ENCODE measurements around the gene PDGFC.
"Not testable (repeated sequence)": the region's sequence is repeated elsewhere in the genome, so short reads cannot be mapped to it uniquely, and the experiment has no call there.

The PDGFC gene

GRCh38 chr4:156950948-156951347 lies 20.7 kb downstream of the PDGFC start:
- no peak for TF ChIP-seq ZNF274 (IDR thresholded peaks at IDR 0.05; ENCODE audit: low read depth, low read length)
- H3K4me3 ChIP-seq (ENCODE audit: low read length), result no peak overlapping the region

DNA sequence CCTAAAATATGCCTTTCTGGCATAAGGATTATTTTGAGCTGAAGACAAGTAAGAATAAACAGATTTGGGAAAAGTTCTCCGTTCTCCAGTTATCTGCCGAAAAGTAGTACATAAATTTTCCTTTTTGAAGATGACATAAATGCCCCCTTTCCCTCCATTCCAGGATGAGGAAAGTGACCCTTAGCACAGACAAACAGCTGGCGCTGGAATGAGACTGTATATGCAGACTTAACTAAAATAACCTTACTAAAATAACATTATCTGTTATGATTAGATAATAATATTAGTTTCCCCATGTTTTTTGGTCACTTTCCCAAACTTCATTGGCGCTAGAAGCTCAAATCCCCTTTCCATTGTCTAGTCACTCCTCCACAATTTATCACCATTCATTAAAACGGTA lies 21.5 kb downstream of the PDGFC start:
- no peak for TF ChIP-seq ZNF274 (IDR thresholded peaks at IDR 0.05; ENCODE audit: low read depth, low read length)
- no peak overlapping the region for H3K4me3 ChIP-seq (ENCODE audit: low read length)

DNA sequence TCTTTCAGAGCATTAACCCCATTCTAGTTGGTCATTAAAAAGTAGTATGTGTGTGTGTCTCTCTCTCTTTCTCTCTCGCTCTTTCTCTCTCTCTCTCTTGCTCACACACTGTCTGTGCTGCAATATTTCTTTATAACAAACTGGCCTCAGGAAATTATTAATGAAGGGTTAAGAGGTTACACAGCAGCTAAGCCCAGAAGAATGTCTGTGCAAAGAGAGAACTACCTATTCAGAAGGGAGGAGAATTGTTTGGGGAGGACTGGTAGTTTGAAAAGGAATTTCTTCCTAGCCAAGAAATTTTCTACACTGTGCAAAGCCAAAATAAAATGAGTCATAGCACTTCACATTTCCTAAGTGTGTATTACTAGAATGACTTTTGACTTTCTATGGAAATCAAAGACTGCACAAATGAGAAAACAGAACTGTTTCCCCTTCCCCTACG lies 22.2 kb downstream of the PDGFC start:
- no peak for TF ChIP-seq ZNF274 (IDR thresholded peaks at IDR 0.05; ENCODE audit: low read depth, low read length)
- no peak overlapping the region for H3K4me3 ChIP-seq (ENCODE audit: low read length)

DNA sequence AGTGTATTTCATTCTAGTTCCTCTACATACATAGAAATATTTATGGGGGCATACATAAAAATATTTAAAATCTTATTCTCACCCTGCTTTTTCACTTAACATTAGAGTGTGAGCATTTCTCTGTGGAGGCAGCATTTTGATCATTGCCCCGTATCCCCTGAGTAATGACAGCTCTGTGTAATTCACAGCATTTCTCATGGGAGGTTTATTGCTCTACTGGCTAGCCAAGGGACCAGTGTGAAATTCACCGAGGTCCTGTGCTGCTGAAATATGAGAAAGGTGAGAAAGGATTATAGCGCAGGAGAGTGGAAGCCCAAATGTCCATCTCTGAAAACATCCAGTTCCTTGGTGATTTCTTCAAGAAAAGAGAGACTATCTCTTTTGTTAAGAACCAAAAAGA lies 22.9 kb downstream of the PDGFC start:
- H3K4me3 ChIP-seq (ENCODE audit: low read length), result no peak overlapping the region
- no peak for TF ChIP-seq ZNF274 (IDR thresholded peaks at IDR 0.05; ENCODE audit: low read depth, low read length)

DNA sequence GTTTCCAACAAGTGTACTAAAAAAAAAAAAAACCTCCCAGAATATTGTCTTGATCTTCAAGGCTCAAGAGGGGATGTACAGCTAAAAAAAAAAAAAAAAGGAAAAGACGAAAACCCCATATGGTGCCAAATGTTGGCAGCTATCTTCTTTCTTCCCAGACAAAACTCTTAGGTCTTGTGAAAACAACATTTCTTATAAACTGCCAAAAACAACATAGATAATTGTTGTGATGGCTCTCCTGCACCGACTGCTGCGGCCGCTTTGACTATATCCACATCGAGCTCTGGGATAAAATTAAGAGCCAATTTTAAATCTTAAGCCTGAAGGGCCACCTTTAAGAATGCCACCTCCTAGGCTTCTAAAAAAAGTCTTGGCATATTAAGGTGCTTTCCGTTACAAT lies 23.5 kb downstream of the PDGFC start:
- H3K4me3 ChIP-seq (ENCODE audit: low read length), result no peak overlapping the region
- TF ChIP-seq ZNF274 (IDR thresholded peaks at IDR 0.05; ENCODE audit: low read depth, low read length), result no peak

GRCh38 chr4:156946516-156947424 lies 24.8 kb downstream of the PDGFC start:
- TF ChIP-seq ZNF274 (IDR thresholded peaks at IDR 0.05; ENCODE audit: low read depth, low read length), result no peak
- no peak overlapping the region for H3K4me3 ChIP-seq (ENCODE audit: low read length)

GRCh38 chr4:156945532-156945931 lies 26.1 kb downstream of the PDGFC start:
- H3K4me3 ChIP-seq (ENCODE audit: low read length), result no peak overlapping the region
- TF ChIP-seq ZNF274 (IDR thresholded peaks at IDR 0.05; ENCODE audit: low read depth, low read length), result no peak

- TF ChIP-seq ZNF274 (IDR thresholded peaks at IDR 0.05; ENCODE audit: low read depth, low read length), result no peak
Measured at GRCh38 chr4:156942991-156943390, 28.6 kb downstream of the PDGFC start.

DNA sequence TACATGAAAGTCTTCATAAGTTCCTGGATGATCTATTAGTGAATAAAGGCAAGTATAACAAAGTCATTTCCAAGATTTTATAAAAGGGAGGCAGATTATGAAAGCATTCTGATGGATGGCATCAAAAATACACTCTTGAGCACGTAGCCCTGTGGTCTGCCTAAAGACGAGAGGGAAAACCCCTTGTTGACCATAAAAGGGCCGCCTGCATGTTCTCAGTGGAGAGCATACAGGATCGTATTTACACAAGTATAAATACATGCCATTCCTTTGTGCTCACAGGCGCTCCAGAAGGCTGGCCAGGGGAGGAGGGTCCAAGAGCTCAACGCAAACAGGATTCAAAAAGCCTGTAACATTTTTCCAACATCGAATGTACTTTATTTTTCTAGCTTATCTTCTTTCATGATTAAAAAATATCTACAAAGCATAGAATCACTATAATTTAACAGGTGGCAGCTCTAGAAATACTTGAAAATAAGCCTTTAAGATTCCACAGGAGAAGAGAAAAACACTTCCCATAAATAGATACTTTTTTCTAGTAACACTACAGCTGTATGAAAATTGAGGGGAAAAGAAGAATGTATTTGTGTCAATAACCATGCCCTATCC lies 29.6 kb downstream of the PDGFC start:
- H3K4me3 ChIP-seq (ENCODE audit: low read length), result no peak overlapping the region
- no peak for TF ChIP-seq ZNF274 (IDR thresholded peaks at IDR 0.05; ENCODE audit: low read depth, low read length)

More at GRCh38 chr4:156942991-156943390, 28.6 kb downstream of the PDGFC start:
- H3K4me3 ChIP-seq (ENCODE audit: low read length), result no peak overlapping the region

- no peak for TF ChIP-seq ZNF274 (IDR thresholded peaks at IDR 0.05; ENCODE audit: low read depth, low read length)
- H3K4me3 ChIP-seq (ENCODE audit: low read length), result no peak overlapping the region
Measured at GRCh38 chr4:156939801-156940200, 31.8 kb downstream of the PDGFC start.

GRCh38 chr4:156939139-156939538 lies 32.5 kb downstream of the PDGFC start:
- no peak for TF ChIP-seq ZNF274 (IDR thresholded peaks at IDR 0.05; ENCODE audit: low read depth, low read length)
- H3K4me3 ChIP-seq (ENCODE audit: low read length), result no peak overlapping the region

GRCh38 chr4:156934259-156934635 lies 37.4 kb downstream of the PDGFC start:
- TF ChIP-seq ZNF274 (IDR thresholded peaks at IDR 0.05; ENCODE audit: low read depth, low read length), result no peak

GRCh38 chr4:156933633-156934258 lies 37.9 kb downstream of the PDGFC start:
- no peak overlapping the region for H3K4me3 ChIP-seq (ENCODE audit: low read length)
- TF ChIP-seq ZNF274 (IDR thresholded peaks at IDR 0.05; ENCODE audit: low read depth, low read length), result no peak

More at GRCh38 chr4:156934259-156934635, 37.4 kb downstream of the PDGFC start:
- H3K4me3 ChIP-seq (ENCODE audit: low read length), result no peak overlapping the region

- not testable (repeated sequence) for H3K4me3 ChIP-seq (ENCODE audit: low read length)
Measured at GRCh38 chr4:156932360-156932759, 39.2 kb downstream of the PDGFC start.

- H3K4me3 ChIP-seq (ENCODE audit: low read length), result no peak overlapping the region
- TF ChIP-seq ZNF274 (IDR thresholded peaks at IDR 0.05; ENCODE audit: low read depth, low read length), result no peak
Measured at GRCh38 chr4:156931267-156931666, 40.3 kb downstream of the PDGFC start.

Measured in GM08714 (cell line).